Fibroblast of the aortic adventitia (primary cell): ENCODE measurements around the gene GNB5. TPM values are rescaled to one million over a fixed set of nuclear protein-coding genes. Genes with fewer than 3 reads are reported as not detected.

Experiments used
- DNase-seq: peaks from one replicate; pipeline ENCODE4 v3.0.0-alpha.2; 2010; ENCODE audit warnings: low read depth
- H3K4me3 ChIP-seq: 2 replicates; pipeline ENCODE4 v1.5.1; 2011; ENCODE audit warnings: low read depth, mild to moderate bottlenecking, control low read depth, low read length, moderate library complexity
- CTCF ChIP-seq: IDR thresholded peaks from 2 replicates; pipeline ENCODE4 v1.5.1; 2011; ENCODE audit warnings: mild to moderate bottlenecking, low read length, control low read depth, inconsistent platforms; ENCODE audit not compliant: insufficient read depth
- total RNA-seq: library from RNA; depleted of rRNA; stranded (reverse); fragments of >200 nt; gene quantifications from 2 replicates; pipeline ENCODE4 v1.2.3, GENCODE V29; 2012; ENCODE audit warnings: low replicate concordance

The GNB5 gene
- total RNA-seq, 1 donor: 24.0 TPM

GRCh38 chr15:52220937-52221660 lies 29.9 kb upstream of the GNB5 start:
- TF ChIP-seq CTCF: no peak
- DNase-seq: no peak
- H3K4me3 ChIP-seq: no peak overlapping the region

- TF ChIP-seq CTCF: no peak
- DNase-seq: no peak
- H3K4me3 ChIP-seq: no peak overlapping the region
These were observed 29.1 kb upstream of the GNB5 start for GRCh38 chr15:52220251-52220650.

GRCh38 chr15:52218816-52219215 lies 27.6 kb upstream of the GNB5 start:
- DNase-seq: no peak
- no peak overlapping the region for H3K4me3 ChIP-seq
- TF ChIP-seq CTCF: no peak

- no peak for DNase-seq
- no peak overlapping the region for H3K4me3 ChIP-seq
- TF ChIP-seq CTCF: no peak
These were observed 27.2 kb upstream of the GNB5 start for GRCh38 chr15:52218371-52218770.

GRCh38 chr15:52217186-52217585 lies 26.0 kb upstream of the GNB5 start:
- no peak overlapping the region for H3K4me3 ChIP-seq
- no peak for DNase-seq
- TF ChIP-seq CTCF: no peak

GRCh38 chr15:52214553-52214952 lies 23.4 kb upstream of the GNB5 start:
- TF ChIP-seq CTCF: no peak

GRCh38 chr15:52213206-52213605 lies 22.0 kb upstream of the GNB5 start:
- DNase-seq: no peak
- no peak for TF ChIP-seq CTCF
- H3K4me3 ChIP-seq: no peak overlapping the region

More at GRCh38 chr15:52214553-52214952, 23.4 kb upstream of the GNB5 start:
- no peak overlapping the region for H3K4me3 ChIP-seq
- DNase-seq: no peak
